Fibroblast of lung (primary cell): Measurements from ENCODE around the gene SLC2A5.

Experiments used
- CTCF ChIP-seq, 2 donors: IDR thresholded peaks in 1 of 2; conservative IDR thresholded peaks in 1 of 2; 1 replicate in 1 of 2; 2 replicates in 1 of 2; pipeline ENCODE4 v1.5.1; 2011 to 2012; ENCODE audit warnings: low read length in 2 of 2, control low read depth in 1 of 2, inconsistent platforms in 1 of 2, low read depth in 1 of 2, mild to moderate bottlenecking in 1 of 2
- EZH2 ChIP-seq: IDR thresholded peaks from 2 replicates; pipeline ENCODE4 v1.5.1; 2012; ENCODE audit warnings: low read length, control low read depth, mild to moderate bottlenecking; ENCODE audit errors: missing control alignments

- TF ChIP-seq CTCF (conservative IDR thresholded peaks at IDR 0.05 in 1 of 2, IDR thresholded peaks at IDR 0.05 in 1 of 2; ENCODE audit: low read depth in 1 of 2, low read length in 2 of 2) (no peak), EZH2 (no peak)
Measured at GRCh38 chr1:9080705-9081291, 11.4 kb upstream of the SLC2A5 start.
